ENCODE results near the gene CTSW.
"Not testable (repeated sequence)": the region's sequence is repeated elsewhere in the genome, so short reads cannot be mapped to it uniquely, and the experiment has no call there.

Gene CTSW

GRCh38 chr11:65886826-65887722, 7.4 kb downstream of the CTSW start:
- DNase-seq: no peak

- DNase-seq: peak; percentile 48
Observed at GRCh38 chr11:65887723-65888162, 8.1 kb downstream of the CTSW start.

GRCh38 chr11:65888163-65888814, 8.7 kb downstream of the CTSW start, which contains the start of gene FIBP:
FIBP (minus strand) TSS chr11:65888471; CDS start chr11:65888418, 53 bp downstream.
- peak; percentile 95 for DNase-seq

- DNase-seq: peak; percentile 92
Observed at GRCh38 chr11:65890324-65891218, 10.9 kb downstream of the CTSW start, which contains the start of gene CCDC85B. CCDC85B (plus strand) TSS chr11:65890673; CDS start chr11:65890784, 111 bp downstream.

GRCh38 chr11:65891219-65892136, 11.8 kb downstream of the CTSW start:
- no peak for DNase-seq

- DNase-seq: not testable (repeated sequence)
Observed at GRCh38 chr11:65892137-65892540, 12.5 kb downstream of the CTSW start.

GRCh38 chr11:65892661-65893317, 13.2 kb downstream of the CTSW start:
- no peak for DNase-seq

- no peak for DNase-seq
Observed at GRCh38 chr11:65894034-65894591, 14.5 kb downstream of the CTSW start.

GRCh38 chr11:65895482-65895981, 15.9 kb downstream of the CTSW start:
- DNase-seq: no peak

GRCh38 chr11:65896034-65896999, 16.7 kb downstream of the CTSW start:
- no peak for DNase-seq

GRCh38 chr11:65897020-65897471, 17.4 kb downstream of the CTSW start:
- no peak for DNase-seq

GRCh38 chr11:65898656-65899355, 19.2 kb downstream of the CTSW start:
- no peak for DNase-seq

GRCh38 chr11:65899356-65900124, 19.9 kb downstream of the CTSW start:
- peak; percentile 86 for DNase-seq

GRCh38 chr11:65900125-65900898, 20.7 kb downstream of the CTSW start, which contains the start of gene FOSL1:
FOSL1 (minus strand) TSS chr11:65900388; CDS start chr11:65900339, 49 bp downstream.
- DNase-seq: peak; percentile 98

GRCh38 chr11:65900899-65901180, 21.2 kb downstream of the CTSW start:
- no peak for DNase-seq

- DNase-seq: peak; percentile 77
Observed at GRCh38 chr11:65903068-65903481, 23.4 kb downstream of the CTSW start.

- DNase-seq: no peak
Observed at GRCh38 chr11:65903715-65904114, 24.1 kb downstream of the CTSW start.

Data from NCI-H226 (cell line).